ENCODE data around the gene SAA2. TPM values are rescaled to one million over a fixed set of nuclear protein-coding genes. Genes with fewer than 3 reads are reported as not detected.

SAA2 gene
- total RNA-seq, 1 donor from 2014 or later = 22.1 TPM

DNA sequence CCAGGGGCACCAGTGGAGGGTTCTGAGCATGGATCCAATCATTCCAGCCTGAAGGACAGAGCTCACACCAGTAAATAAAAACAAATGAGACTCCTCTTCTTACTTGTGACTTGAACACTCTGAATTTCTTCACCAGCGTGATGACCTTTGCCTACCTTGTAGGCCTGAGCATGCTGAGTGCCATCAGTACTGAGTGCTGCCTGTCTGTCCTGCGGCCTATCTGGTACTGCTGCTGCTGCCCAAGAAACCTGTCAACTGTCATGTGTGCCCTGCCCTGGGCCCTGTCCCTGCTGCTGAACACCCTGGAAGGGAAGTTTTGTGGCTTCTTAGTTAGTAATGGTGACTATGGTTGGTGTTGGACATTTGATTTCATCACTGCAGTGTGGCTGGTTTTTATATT, 51.9 kb downstream of the SAA2 start:
- no peak for DNase-seq (ENCODE audit: low spot score)

Other genes with a start within 250 kb of the SAA2 start
- gene SERGEF, start 235.6 kb downstream of the SAA2 start, total RNA-seq (ENCODE audit: insufficient read depth, low replicate concordance) = 20.5 TPM
- 27.7 TPM for gene TPH1, start 202.4 kb downstream of the SAA2 start, total RNA-seq (ENCODE audit: insufficient read depth, low replicate concordance)
- 8.4 TPM for gene SAAL1, start 142.6 kb downstream of the SAA2 start, total RNA-seq (ENCODE audit: insufficient read depth, low replicate concordance)
- not detected for gene MRGPRX3, start 116.1 kb downstream of the SAA2 start, total RNA-seq (ENCODE audit: insufficient read depth, low replicate concordance)
- gene MRGPRX4, start 75.8 kb downstream of the SAA2 start, total RNA-seq (ENCODE audit: insufficient read depth, low replicate concordance) = 0.96 TPM
- not detected for gene SAA4, start 11.9 kb downstream of the SAA2 start, total RNA-seq (ENCODE audit: insufficient read depth, low replicate concordance)
- not detected for gene SAA1, start 17.6 kb upstream of the SAA2 start, total RNA-seq (ENCODE audit: insufficient read depth, low replicate concordance)
- gene HPS5, start 73.5 kb upstream of the SAA2 start, total RNA-seq (ENCODE audit: insufficient read depth, low replicate concordance) = 62.8 TPM
- gene GTF2H1, start 73.9 kb upstream of the SAA2 start, total RNA-seq (ENCODE audit: insufficient read depth, low replicate concordance) = 110 TPM
- gene LDHA, start 145.9 kb upstream of the SAA2 start, total RNA-seq (ENCODE audit: insufficient read depth, low replicate concordance) = 618 TPM
- gene LDHC, start 163.7 kb upstream of the SAA2 start, total RNA-seq (ENCODE audit: insufficient read depth, low replicate concordance) = not detected
- 0.96 TPM for gene LDHAL6A, start 207.2 kb upstream of the SAA2 start, total RNA-seq (ENCODE audit: insufficient read depth, low replicate concordance)

All from umbilical cord (tissue), 2 donors.